ENCODE data around the gene ANO4. TPM values are rescaled to one million over a fixed set of nuclear protein-coding genes. Genes with fewer than 3 reads are reported as not detected.

ANO4 gene
- total RNA-seq, 1 experiment from 2014 or later = 5.7 TPM

DNA sequence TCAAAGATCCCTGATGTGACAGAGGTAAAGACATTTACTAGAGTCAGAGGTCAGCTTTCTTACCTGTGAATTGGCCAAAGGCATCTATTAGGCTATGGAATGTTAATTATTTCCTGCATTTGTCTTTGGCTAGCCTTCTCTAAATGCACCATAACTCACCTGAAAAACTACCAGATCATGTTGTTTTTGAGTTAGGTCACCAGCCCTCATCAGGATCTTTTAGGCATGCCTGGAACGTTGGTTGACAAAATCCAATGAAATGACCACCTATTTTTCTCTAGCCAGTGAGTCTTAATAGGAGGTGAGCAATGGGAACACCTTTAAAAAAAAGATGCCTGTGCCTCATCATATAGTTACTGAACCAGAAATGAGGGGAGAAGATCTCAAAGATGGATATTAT, 46.2 kb downstream of the ANO4 start:
- Mint-ChIP-seq H3K4me1 (peaks cover 0 to 2% of the 10 kb centered on the region in 2 experiments; a peak in 1 of 4 replicates), H3K27me3 (ENCODE audit: low read depth) (no peaks in the 10 kb centered on the region), H3K9me3 (no peaks in the 10 kb centered on the region), H3K36me3 (ENCODE audit: insufficient read depth in 1 of 3, low read depth in 3 of 3) (no peaks in the 10 kb centered on the region), H3K27ac (no peak overlapping the region), H3K4me3 (no peak overlapping the region)
- Histone ChIP-seq H2BK120ac (ENCODE audit: low read depth, low read length, poor library complexity, severe bottlenecking) (no peak overlapping the region), H3K9me3 (ENCODE audit: control insufficient read depth, low read depth, low read length) (no peaks in the 10 kb centered on the region), H2BK12ac (ENCODE audit: insufficient read length, low read depth, low read length) (no peak overlapping the region), H2AK5ac (ENCODE audit: insufficient read length, low read length) (no peak overlapping the region), H3K56ac (ENCODE audit: insufficient read length, low read depth, low read length) (no peak overlapping the region), H2AFZ (ENCODE audit: low read length) (no peak overlapping the region), H4K8ac (replicated peaks; ENCODE audit: insufficient read length, low read depth, low read length) (no peak overlapping the region), H3K79me1 (ENCODE audit: insufficient read depth, low read depth, low read length, poor library complexity, severe bottlenecking) (no peaks in the 10 kb centered on the region), H3K23me2 (ENCODE audit: insufficient read length, low read depth, low read length, poor library complexity, severe bottlenecking) (no peaks in the 10 kb centered on the region), H3K4me2 (ENCODE audit: insufficient read depth, insufficient read length, low read length) (no peak overlapping the region), H3K27ac (ENCODE audit: insufficient read length, low read depth, low read length) (no peak overlapping the region), H2BK15ac (ENCODE audit: low read depth, low read length) (no peak overlapping the region), H4K20me1 (ENCODE audit: control insufficient read depth, insufficient read depth, insufficient read length) (no peaks in the 10 kb centered on the region), H3K14ac (ENCODE audit: insufficient read depth, low read length) (no peak overlapping the region), H3K18ac (ENCODE audit: insufficient read length, low read depth, low read length) (no peak overlapping the region), H3K9ac (ENCODE audit: extremely low read depth, insufficient read length, low read length) (no peak overlapping the region), H3K27me3 (ENCODE audit: insufficient read depth, low read length) (no peaks in the 10 kb centered on the region), H3K79me2 (ENCODE audit: insufficient read depth, low read length) (no peaks in the 10 kb centered on the region), H2BK20ac (ENCODE audit: low read depth, low read length, poor library complexity, severe bottlenecking) (no peak overlapping the region), H4K91ac (ENCODE audit: insufficient read length, low read depth, low read length) (no peak overlapping the region), H3T11ph (ENCODE audit: low read length) (no peak overlapping the region), H2BK5ac (ENCODE audit: insufficient read length, low read length) (no peak overlapping the region), H3K4ac (ENCODE audit: low read depth, low read length) (no peak overlapping the region), H4K5ac (ENCODE audit: insufficient read length, low read depth, low read length) (no peak overlapping the region), H3K23ac (ENCODE audit: insufficient read length, low read depth, low read length) (no peak overlapping the region), H3K4me1 (ENCODE audit: insufficient read depth, low read length) (no peaks in the 10 kb centered on the region)
- TF ChIP-seq CTCF (conservative IDR thresholded peaks at IDR 0.05) = no peak
- no CpG with 5 or more reads among the region's 1 CpG for WGBS (ENCODE audit: extremely low coverage, insufficient read length, low lambda C conversion rate)
- DNase-seq = no peak
